ENCODE data around the gene CACNA1I.

The CACNA1I gene

GRCh38 chr22:39525658-39525975 lies 44.9 kb upstream of the CACNA1I start:
- TF ChIP-seq TCF12 (IDR thresholded peaks at IDR 0.05; ENCODE audit: low read depth) (no peak), EGR1 (IDR thresholded peaks at IDR 0.05) (no peak), FOXM1 (IDR thresholded peaks at IDR 0.05; ENCODE audit: borderline replicate concordance, low read depth) (no peak), CEBPB (IDR thresholded peaks at IDR 0.05) (no peak), NFIC (IDR thresholded peaks at IDR 0.05) (no peak)

DNA sequence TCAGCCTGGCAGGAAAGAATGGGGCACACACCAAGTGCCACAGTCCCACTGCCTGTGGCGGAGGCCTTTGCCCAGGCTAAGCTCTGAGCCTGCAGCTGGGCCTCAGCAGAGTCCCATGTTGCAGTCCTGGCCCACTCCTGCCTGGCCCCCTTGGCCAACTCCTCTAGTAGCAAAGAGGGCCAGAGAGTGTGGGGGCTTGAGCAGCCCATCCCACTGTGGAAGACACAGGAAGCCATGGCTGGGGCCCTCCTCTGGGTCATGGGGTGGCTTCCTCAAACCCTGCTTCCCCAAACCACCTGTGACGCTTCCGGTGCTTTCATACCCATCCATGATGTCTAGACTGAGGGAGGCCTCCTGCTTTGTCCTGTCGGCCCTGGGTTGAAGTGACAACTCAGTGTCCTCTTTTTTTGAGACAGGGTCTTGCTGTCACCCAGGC lies 43.8 kb upstream of the CACNA1I start:
- TF ChIP-seq, protein P1, sequence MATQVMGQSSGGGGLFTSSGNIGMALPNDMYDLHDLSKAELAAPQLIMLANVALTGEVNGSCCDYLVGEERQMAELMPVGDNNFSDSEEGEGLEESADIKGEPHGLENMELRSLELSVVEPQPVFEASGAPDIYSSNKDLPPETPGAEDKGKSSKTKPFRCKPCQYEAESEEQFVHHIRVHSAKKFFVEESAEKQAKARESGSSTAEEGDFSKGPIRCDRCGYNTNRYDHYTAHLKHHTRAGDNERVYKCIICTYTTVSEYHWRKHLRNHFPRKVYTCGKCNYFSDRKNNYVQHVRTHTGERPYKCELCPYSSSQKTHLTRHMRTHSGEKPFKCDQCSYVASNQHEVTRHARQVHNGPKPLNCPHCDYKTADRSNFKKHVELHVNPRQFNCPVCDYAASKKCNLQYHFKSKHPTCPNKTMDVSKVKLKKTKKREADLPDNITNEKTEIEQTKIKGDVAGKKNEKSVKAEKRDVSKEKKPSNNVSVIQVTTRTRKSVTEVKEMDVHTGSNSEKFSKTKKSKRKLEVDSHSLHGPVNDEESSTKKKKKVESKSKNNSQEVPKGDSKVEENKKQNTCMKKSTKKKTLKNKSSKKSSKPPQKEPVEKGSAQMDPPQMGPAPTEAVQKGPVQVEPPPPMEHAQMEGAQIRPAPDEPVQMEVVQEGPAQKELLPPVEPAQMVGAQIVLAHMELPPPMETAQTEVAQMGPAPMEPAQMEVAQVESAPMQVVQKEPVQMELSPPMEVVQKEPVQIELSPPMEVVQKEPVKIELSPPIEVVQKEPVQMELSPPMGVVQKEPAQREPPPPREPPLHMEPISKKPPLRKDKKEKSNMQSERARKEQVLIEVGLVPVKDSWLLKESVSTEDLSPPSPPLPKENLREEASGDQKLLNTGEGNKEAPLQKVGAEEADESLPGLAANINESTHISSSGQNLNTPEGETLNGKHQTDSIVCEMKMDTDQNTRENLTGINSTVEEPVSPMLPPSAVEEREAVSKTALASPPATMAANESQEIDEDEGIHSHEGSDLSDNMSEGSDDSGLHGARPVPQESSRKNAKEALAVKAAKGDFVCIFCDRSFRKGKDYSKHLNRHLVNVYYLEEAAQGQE (IDR thresholded peaks at IDR 0.05; ENCODE audit: low read depth): no peak
- TF ChIP-seq TCF12 (IDR thresholded peaks at IDR 0.05; ENCODE audit: low read depth) (no peak), TEAD4 (IDR thresholded peaks at IDR 0.05) (no peak)

GRCh38 chr22:39527481-39527961 lies 43.0 kb upstream of the CACNA1I start:
- peak; percentile 47; the same call in 1 of the 2 replicates for TF ChIP-seq MAX (IDR thresholded peaks at IDR 0.05)
- TF ChIP-seq, protein P1 (IDR thresholded peaks at IDR 0.05; ENCODE audit: low read depth): no peak
- TF ChIP-seq NFIC (IDR thresholded peaks at IDR 0.05): no peak
- no peak for TF ChIP-seq CREB1 (IDR thresholded peaks at IDR 0.05; ENCODE audit: low read depth)
- TF ChIP-seq USF1 (IDR thresholded peaks at IDR 0.05): no peak
- TF ChIP-seq TEAD4 (IDR thresholded peaks at IDR 0.05): no peak
- no peak for TF ChIP-seq YY1 (IDR thresholded peaks at IDR 0.05; ENCODE audit: low read depth)
- no peak for TF ChIP-seq FOXM1 (IDR thresholded peaks at IDR 0.05; ENCODE audit: borderline replicate concordance, low read depth)
- TF ChIP-seq CEBPB (IDR thresholded peaks at IDR 0.05): peak; percentile 82
- TF ChIP-seq RAD21 (IDR thresholded peaks at IDR 0.05; ENCODE audit: low read depth): no peak

GRCh38 chr22:39528080-39528661 lies 42.4 kb upstream of the CACNA1I start:
- no peak for TF ChIP-seq CREB1 (IDR thresholded peaks at IDR 0.05; ENCODE audit: low read depth)
- TF ChIP-seq, protein P1 (IDR thresholded peaks at IDR 0.05; ENCODE audit: low read depth): no peak
- TF ChIP-seq TCF12 (IDR thresholded peaks at IDR 0.05; ENCODE audit: low read depth): no peak
- TF ChIP-seq EP300 (IDR thresholded peaks at IDR 0.05; ENCODE audit: borderline replicate concordance): no peak
- no peak for TF ChIP-seq MAX (IDR thresholded peaks at IDR 0.05)
- no peak for TF ChIP-seq FOXM1 (IDR thresholded peaks at IDR 0.05; ENCODE audit: borderline replicate concordance, low read depth)
- no peak for TF ChIP-seq NFIC (IDR thresholded peaks at IDR 0.05)

GRCh38 chr22:39528681-39529486 lies 41.7 kb upstream of the CACNA1I start:
- TF ChIP-seq YY1 (IDR thresholded peaks at IDR 0.05; ENCODE audit: low read depth) (peak; percentile 79), EP300 (IDR thresholded peaks at IDR 0.05; ENCODE audit: borderline replicate concordance) (no peak; the same call in 1 of the 2 replicates), USF1 (IDR thresholded peaks at IDR 0.05) (no peak), FOXM1 (IDR thresholded peaks at IDR 0.05; ENCODE audit: borderline replicate concordance, low read depth) (no peak), ZBTB7A (IDR thresholded peaks at IDR 0.05; ENCODE audit: low read depth) (no peak), RAD21 (IDR thresholded peaks at IDR 0.05; ENCODE audit: low read depth) (peak; percentile 88), TEAD4 (IDR thresholded peaks at IDR 0.05) (peak; percentile 70), CEBPB (IDR thresholded peaks at IDR 0.05) (peak; percentile 23; the same call in 1 of the 2 replicates), NFIC (IDR thresholded peaks at IDR 0.05) (no peak), TCF12 (IDR thresholded peaks at IDR 0.05; ENCODE audit: low read depth) (peak; percentile 57; the same call in 1 of the 2 replicates), CREB1 (IDR thresholded peaks at IDR 0.05; ENCODE audit: low read depth) (no peak), EGR1 (IDR thresholded peaks at IDR 0.05) (no peak), MAX (IDR thresholded peaks at IDR 0.05) (peak; percentile 69; the same call in 1 of the 2 replicates), TAF1 (IDR thresholded peaks at IDR 0.05; ENCODE audit: low read depth) (no peak)
- TF ChIP-seq, protein P1 (IDR thresholded peaks at IDR 0.05; ENCODE audit: low read depth): no peak

Measured in Ishikawa (cell line).